Breast epithelium (tissue), 3 donors: Measurements from ENCODE around the gene SF3B5.

Experiments
- POLR2A ChIP-seq: fragments of 450-650 bp; IDR thresholded peaks from one replicate; pipeline ENCODE4 v1.6.1; 2016; ENCODE audit warnings: antibody characterized with exemption, mild to moderate bottlenecking, moderate library complexity
- TF ChIP-seq, protein P1 (sequence below), 3 donors: fragments of 450-650 bp; IDR thresholded peaks; one replicate each; pipeline ENCODE4 v1.5.1; 2016 to 2017; ENCODE audit warnings: antibody characterized with exemption in 3 of 3, mild to moderate bottlenecking in 3 of 3, moderate library complexity in 3 of 3

DNA sequence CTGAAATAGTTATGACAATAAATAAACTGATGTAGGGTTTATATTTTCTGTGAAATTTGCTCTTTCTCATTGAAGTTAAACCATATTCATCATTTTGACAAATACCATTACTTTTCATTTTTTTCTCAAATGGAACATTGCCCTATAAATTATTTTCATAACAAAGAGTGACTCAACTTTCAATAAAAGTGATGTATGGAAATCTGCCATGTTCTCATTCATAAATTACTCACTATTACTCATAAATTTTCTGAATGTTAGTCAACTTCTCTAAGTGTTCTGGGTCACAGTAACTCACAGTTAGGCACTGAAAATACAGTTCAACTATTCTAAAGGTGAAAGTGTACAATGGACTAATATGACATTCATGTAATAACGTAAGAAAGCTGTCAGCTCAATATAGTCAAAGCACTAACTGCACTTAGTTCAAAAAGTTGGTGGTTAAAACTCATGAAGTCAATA, 35.9 kb upstream of the SF3B5 start:
- no peak for TF ChIP-seq POLR2A
- TF ChIP-seq, protein P1, sequence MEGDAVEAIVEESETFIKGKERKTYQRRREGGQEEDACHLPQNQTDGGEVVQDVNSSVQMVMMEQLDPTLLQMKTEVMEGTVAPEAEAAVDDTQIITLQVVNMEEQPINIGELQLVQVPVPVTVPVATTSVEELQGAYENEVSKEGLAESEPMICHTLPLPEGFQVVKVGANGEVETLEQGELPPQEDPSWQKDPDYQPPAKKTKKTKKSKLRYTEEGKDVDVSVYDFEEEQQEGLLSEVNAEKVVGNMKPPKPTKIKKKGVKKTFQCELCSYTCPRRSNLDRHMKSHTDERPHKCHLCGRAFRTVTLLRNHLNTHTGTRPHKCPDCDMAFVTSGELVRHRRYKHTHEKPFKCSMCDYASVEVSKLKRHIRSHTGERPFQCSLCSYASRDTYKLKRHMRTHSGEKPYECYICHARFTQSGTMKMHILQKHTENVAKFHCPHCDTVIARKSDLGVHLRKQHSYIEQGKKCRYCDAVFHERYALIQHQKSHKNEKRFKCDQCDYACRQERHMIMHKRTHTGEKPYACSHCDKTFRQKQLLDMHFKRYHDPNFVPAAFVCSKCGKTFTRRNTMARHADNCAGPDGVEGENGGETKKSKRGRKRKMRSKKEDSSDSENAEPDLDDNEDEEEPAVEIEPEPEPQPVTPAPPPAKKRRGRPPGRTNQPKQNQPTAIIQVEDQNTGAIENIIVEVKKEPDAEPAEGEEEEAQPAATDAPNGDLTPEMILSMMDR (IDR thresholded peaks at IDR 0.05): no peak
